ENCODE data around the gene GUCA1C.
A peak's percentile ranks its signal among the peaks of the same experiment; 100 is the strongest.

DNA sequence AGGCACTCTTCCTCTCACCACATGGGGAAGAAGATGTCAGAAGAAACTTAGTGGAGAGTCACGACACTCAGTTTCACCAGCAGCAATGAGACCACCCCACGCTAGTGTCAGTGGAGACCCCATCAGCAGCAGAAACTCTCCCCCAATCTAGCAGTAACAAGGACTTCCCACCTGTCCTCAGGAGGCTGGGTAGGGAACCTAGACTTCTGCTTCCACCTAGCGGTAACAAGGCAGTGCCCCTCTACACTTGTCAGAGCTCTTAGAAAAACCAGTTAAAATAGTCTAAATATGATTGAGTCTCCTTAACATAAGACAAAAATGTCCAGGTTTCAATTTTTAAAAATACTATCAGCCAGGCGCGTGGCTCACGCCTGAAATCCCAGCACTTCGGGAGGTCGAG is 73.8 kb downstream of the GUCA1C start:
- no peak for TF ChIP-seq EZH2 (IDR thresholded peaks at IDR 0.05; ENCODE audit: low read length, unreplicated experiment)
- TF ChIP-seq, protein P1, sequence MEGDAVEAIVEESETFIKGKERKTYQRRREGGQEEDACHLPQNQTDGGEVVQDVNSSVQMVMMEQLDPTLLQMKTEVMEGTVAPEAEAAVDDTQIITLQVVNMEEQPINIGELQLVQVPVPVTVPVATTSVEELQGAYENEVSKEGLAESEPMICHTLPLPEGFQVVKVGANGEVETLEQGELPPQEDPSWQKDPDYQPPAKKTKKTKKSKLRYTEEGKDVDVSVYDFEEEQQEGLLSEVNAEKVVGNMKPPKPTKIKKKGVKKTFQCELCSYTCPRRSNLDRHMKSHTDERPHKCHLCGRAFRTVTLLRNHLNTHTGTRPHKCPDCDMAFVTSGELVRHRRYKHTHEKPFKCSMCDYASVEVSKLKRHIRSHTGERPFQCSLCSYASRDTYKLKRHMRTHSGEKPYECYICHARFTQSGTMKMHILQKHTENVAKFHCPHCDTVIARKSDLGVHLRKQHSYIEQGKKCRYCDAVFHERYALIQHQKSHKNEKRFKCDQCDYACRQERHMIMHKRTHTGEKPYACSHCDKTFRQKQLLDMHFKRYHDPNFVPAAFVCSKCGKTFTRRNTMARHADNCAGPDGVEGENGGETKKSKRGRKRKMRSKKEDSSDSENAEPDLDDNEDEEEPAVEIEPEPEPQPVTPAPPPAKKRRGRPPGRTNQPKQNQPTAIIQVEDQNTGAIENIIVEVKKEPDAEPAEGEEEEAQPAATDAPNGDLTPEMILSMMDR (conservative IDR thresholded peaks at IDR 0.05; ENCODE audit: low read depth, low read length) = peak; percentile 51
- no peak for TF ChIP-seq EZH2phosphoT487 (IDR thresholded peaks at IDR 0.05; ENCODE audit: borderline replicate concordance, low read length)

All from PC-3 (cell line).